CD4-positive, alpha-beta T cell (primary cell): ENCODE data around the gene TBC1D22A. TPM values are rescaled to one million over a fixed set of nuclear protein-coding genes. Genes with fewer than 3 reads are reported as not detected.
"Not testable (repeated sequence)": the region's sequence is repeated elsewhere in the genome, so short reads cannot be mapped to it uniquely, and the experiment has no call there.

Experiments
- ATAC-seq: fragments of 200-7000 bp; cut with Tn5 transposase; one replicate; pipeline ENCODE4 v1.10.0; 2022; ENCODE audit warnings: mild to moderate bottlenecking; ENCODE audit not compliant: poor library complexity
- CTCF ChIA-PET: fragments of 350-600 bp; sonication (Branson Sonifier 250); formaldehyde crosslinking; loops from one replicate; lab custom pipeline; 2021; ENCODE audit warnings: antibody characterized with exemption, inconsistent platforms; lab: Charles Lee
- POLR2A ChIA-PET: fragments of 350-600 bp; sonication (Branson Sonifier 250); formaldehyde crosslinking; loops from one replicate; lab custom pipeline; 2021; ENCODE audit warnings: antibody characterized with exemption, inconsistent platforms; lab: Charles Lee
- DNase-seq, 14 experiments: peaks; one replicate each; pipeline ENCODE4 v3.0.0-alpha.2; 2013 to 2020; ENCODE audit warnings: mixed read lengths in 2 of 14
- H3K27ac ChIP-seq, 2 donors: one replicate each; pipeline versions ENCODE4 v1.5.1 to v1.7.0; 2013; ENCODE audit warnings: low read length in 2 of 2, low read depth in 1 of 2, mild to moderate bottlenecking in 1 of 2
- H3K27me3 ChIP-seq, 2 experiments: 1 replicate in 1 of 2; 2 replicates in 1 of 2; pipeline versions ENCODE4 v1.6.1 to v1.7.0; 2013; ENCODE audit warnings: low read length in 2 of 2, control low read depth in 1 of 2, mild to moderate bottlenecking in 1 of 2, moderate library complexity in 1 of 2; ENCODE audit not compliant: insufficient read depth in 2 of 2, control insufficient read depth in 1 of 2
- H3K36me3 ChIP-seq: one replicate; pipeline ENCODE4 v1.6.1; 2013; ENCODE audit warnings: low read length, control low read depth; ENCODE audit not compliant: insufficient read depth
- H3K4me1 ChIP-seq: one replicate; pipeline ENCODE4 v1.6.1; 2013; ENCODE audit warnings: low read length, control low read depth; ENCODE audit not compliant: insufficient read depth
- H3K4me3 ChIP-seq: one replicate; pipeline ENCODE4 v1.5.1; 2013; ENCODE audit warnings: mild to moderate bottlenecking, low read length, moderate library complexity
- H3K9me3 ChIP-seq, 2 experiments: 1 replicate in 1 of 2; 2 replicates in 1 of 2; pipeline versions ENCODE4 v1.6.1 to v1.7.0; 2013; ENCODE audit warnings: low read length in 2 of 2, mild to moderate bottlenecking in 2 of 2, control low read depth in 1 of 2, moderate library complexity in 1 of 2; ENCODE audit not compliant: control insufficient read depth in 1 of 2, insufficient read depth in 1 of 2
- H3K27ac Mint-ChIP-seq: one replicate; pipeline ENCODE4 v1.8.0; 2020; ENCODE audit warnings: mixed read lengths
- H3K27me3 Mint-ChIP-seq: one replicate; pipeline ENCODE4 v1.8.0; 2021; ENCODE audit warnings: mixed read lengths
- H3K36me3 Mint-ChIP-seq: one replicate; pipeline ENCODE4 v1.8.0; 2021; ENCODE audit warnings: low read depth, mixed read lengths
- H3K4me1 Mint-ChIP-seq: one replicate; pipeline ENCODE4 v1.8.0; 2021; ENCODE audit warnings: low read depth, mixed read lengths
- H3K4me3 Mint-ChIP-seq: one replicate; pipeline ENCODE4 v1.8.0; 2020; ENCODE audit warnings: mild to moderate bottlenecking, mixed read lengths
- H3K9me3 Mint-ChIP-seq: one replicate; pipeline ENCODE4 v1.8.0; 2020; ENCODE audit warnings: mixed read lengths
- intact Hi-C, 2 experiments: fragments of 100-400 bp; cut with DNase I in 1 of 2; cut with micrococcal nuclease in 1 of 2; formaldehyde crosslinking; loops; one replicate each; pipeline versions ENCODE4 v1.15.1 to v1.9.0; 2023 to 2025; cut with DNase I, micrococcal nuclease
- total RNA-seq, 174 experiments: library from RNA in 2 of 174; stranded (reverse) in 2 of 174; gene quantifications; one replicate each; pipeline ENCODE4 v1.2.3 and lab custom pipeline; 2021 to 2026
- TF ChIP-seq, protein P1 (sequence below): fragments of 200-600 bp; IDR thresholded peaks from one replicate; pipeline ENCODE4 v1.8.0; 2022; ENCODE audit warnings: antibody characterized with exemption, mild to moderate bottlenecking

The TBC1D22A gene
- total RNA-seq, 2 experiments from 2014 or later = 27.1 to 31.7 TPM

DNA sequence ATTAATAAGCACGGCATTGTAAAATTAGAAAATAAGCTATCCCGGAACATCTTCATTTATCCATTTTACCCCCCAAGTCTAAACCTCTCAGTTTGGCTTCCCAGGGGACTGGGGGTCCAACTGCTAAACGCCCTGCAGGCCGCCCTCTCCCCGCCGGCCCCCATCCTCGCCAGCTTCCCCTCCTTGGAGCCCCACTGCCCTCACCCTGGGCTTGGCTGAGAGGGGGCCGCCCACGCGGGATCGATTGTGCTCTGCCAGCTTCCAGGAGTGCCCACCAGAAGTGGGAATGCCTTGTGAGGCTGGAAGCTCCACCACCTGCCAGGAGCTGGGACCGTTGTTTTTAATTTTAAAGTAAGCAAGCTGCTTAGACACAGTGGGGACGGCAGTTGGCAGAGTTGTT, 353.5 kb downstream of the TBC1D22A start:
- Mint-ChIP-seq H3K27me3 (no peaks in the 10 kb centered on the region), H3K4me3 (no peak overlapping the region), H3K9me3 (no peaks in the 10 kb centered on the region), H3K27ac (no peak overlapping the region), H3K36me3 (peaks cover 14% of the 10 kb centered on the region), H3K4me1 (no peaks in the 10 kb centered on the region)
- CTCF ChIA-PET = no interaction called here
- POLR2A ChIA-PET = no interaction called here
- H3K36me3 ChIP-seq = peaks cover 23% of the 10 kb centered on the region
- no peak overlapping the region for H3K4me3 ChIP-seq
- H3K27ac ChIP-seq = no peak overlapping the region
- H3K27me3 ChIP-seq = no peaks in the 10 kb centered on the region
- H3K4me1 ChIP-seq = no peaks in the 10 kb centered on the region
- TF ChIP-seq, protein P1, sequence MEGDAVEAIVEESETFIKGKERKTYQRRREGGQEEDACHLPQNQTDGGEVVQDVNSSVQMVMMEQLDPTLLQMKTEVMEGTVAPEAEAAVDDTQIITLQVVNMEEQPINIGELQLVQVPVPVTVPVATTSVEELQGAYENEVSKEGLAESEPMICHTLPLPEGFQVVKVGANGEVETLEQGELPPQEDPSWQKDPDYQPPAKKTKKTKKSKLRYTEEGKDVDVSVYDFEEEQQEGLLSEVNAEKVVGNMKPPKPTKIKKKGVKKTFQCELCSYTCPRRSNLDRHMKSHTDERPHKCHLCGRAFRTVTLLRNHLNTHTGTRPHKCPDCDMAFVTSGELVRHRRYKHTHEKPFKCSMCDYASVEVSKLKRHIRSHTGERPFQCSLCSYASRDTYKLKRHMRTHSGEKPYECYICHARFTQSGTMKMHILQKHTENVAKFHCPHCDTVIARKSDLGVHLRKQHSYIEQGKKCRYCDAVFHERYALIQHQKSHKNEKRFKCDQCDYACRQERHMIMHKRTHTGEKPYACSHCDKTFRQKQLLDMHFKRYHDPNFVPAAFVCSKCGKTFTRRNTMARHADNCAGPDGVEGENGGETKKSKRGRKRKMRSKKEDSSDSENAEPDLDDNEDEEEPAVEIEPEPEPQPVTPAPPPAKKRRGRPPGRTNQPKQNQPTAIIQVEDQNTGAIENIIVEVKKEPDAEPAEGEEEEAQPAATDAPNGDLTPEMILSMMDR = no peak
- H3K9me3 ChIP-seq = no peaks in the 10 kb centered on the region
- intact Hi-C loops = no loop called here
- DNase-seq (no peak), ATAC-seq (no peak)

DNA sequence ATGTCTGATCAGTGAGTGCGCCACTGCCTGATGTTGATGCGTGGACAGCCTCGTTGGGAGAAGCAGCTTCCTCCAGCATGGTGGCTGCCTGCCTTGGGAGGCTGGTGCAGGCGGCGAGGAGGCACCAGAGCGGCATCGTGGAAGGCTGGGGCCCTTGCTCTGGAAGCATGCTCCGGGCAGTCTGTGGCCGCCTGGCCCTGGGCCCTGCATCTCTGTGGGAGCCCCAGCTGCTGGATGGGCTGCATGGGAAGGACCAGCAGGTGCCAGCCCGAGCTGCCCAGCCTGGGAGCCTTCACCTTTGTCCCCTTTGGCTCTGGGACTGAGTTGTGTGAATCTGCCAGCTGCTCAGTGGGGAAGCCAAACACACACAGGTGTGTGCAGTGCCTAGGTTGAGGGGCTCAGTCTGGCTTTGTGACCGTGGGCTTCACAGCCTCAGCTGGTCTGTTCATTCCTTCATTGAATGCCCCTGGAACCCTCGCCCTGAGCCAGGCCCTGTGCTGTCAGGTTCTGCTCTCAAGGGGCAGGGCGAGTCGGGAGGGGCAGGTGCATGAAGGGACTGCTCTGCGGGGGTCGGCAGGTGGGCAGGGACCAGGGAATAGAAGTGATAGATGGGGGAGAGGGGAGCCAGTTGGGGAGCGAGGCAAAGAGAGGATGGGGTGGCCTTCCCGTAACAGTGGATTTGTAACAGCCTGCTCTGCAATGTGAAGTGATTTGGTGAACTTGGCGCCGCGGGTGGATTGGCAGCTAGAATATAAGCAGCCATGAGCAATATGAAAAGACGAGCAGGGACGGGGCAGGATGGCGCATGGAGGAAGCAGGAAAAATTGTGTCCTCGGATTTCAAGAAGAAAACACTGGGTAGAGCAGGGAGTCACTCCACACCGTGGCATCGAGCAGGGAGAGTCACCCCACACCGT, 354.2 kb downstream of the TBC1D22A start:
- Histone ChIP-seq H3K4me3 (no peak overlapping the region), H3K9me3 (no peaks in the 10 kb centered on the region), H3K4me1 (no peaks in the 10 kb centered on the region), H3K36me3 (peaks cover 20% of the 10 kb centered on the region), H3K27me3 (no peaks in the 10 kb centered on the region), H3K27ac (no peak overlapping the region)
- Mint-ChIP-seq H3K27me3 (no peaks in the 10 kb centered on the region), H3K4me3 (no peak overlapping the region), H3K27ac (no peak overlapping the region), H3K4me1 (no peaks in the 10 kb centered on the region), H3K9me3 (no peaks in the 10 kb centered on the region), H3K36me3 (peaks cover 7% of the 10 kb centered on the region)
- no peak for DNase-seq
- intact Hi-C loops = no loop called here
- ChIA-PET CTCF (no interaction called here), POLR2A (no interaction called here)
- TF ChIP-seq, protein P1 = no peak
- ATAC-seq = no peak

DNA sequence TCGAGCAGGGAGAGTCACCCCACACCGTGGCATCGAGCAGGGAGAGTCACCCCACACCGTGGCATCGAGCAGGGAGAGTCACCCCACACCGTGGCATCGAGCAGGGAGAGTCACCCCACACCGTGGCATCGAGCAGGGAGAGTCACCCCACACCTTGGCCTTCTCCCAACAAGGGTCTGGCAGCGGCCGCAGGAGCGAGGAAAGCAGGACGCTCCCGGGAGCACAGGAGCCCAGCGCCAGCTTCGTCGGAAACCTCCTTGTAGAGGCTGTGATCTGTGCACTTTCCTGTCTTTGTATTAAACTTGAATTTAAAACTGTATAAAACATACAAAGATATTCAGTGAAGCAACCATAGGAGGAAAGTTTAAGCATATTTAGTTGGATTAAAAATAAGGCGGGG, 355.0 kb downstream of the TBC1D22A start:
- CTCF ChIA-PET, H3K4me3 Mint-ChIP-seq, H3K4me3 ChIP-seq, H3K27ac Mint-ChIP-seq, ATAC-seq, intact Hi-C loops, H3K9me3 Mint-ChIP-seq, H3K9me3 ChIP-seq, H3K36me3 Mint-ChIP-seq, POLR2A ChIA-PET, H3K4me1 Mint-ChIP-seq, H3K27me3 ChIP-seq, DNase-seq, H3K27ac ChIP-seq, H3K27me3 Mint-ChIP-seq, H3K4me1 ChIP-seq: not testable (repeated sequence)
- H3K36me3 ChIP-seq = peaks cover 15% of the 10 kb centered on the region
